ENCODE data around the gene MYOF.

DNA sequence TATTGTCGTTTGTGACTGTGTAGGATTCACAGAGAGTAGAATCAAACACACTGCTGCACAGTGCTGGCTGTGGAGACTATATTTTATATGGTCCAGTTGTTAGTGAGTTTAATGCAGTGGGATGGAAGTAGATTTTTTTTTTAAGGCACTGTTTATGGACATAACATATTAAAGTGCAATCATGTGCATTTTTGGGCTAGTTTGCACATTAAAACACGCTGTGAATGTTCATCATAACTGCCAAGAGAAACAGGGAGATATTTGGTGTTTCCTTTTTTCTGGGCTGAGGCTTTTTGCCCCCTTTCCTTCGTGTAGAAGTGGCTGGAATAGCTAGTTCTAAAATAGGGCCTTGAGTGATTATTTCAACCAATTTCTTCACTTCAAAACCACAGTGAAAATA, 139.2 kb downstream of the MYOF start:
- TF ChIP-seq, protein P1, sequence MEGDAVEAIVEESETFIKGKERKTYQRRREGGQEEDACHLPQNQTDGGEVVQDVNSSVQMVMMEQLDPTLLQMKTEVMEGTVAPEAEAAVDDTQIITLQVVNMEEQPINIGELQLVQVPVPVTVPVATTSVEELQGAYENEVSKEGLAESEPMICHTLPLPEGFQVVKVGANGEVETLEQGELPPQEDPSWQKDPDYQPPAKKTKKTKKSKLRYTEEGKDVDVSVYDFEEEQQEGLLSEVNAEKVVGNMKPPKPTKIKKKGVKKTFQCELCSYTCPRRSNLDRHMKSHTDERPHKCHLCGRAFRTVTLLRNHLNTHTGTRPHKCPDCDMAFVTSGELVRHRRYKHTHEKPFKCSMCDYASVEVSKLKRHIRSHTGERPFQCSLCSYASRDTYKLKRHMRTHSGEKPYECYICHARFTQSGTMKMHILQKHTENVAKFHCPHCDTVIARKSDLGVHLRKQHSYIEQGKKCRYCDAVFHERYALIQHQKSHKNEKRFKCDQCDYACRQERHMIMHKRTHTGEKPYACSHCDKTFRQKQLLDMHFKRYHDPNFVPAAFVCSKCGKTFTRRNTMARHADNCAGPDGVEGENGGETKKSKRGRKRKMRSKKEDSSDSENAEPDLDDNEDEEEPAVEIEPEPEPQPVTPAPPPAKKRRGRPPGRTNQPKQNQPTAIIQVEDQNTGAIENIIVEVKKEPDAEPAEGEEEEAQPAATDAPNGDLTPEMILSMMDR (conservative IDR thresholded peaks at IDR 0.05): no peak
- no peak for TF ChIP-seq ZFX (IDR thresholded peaks at IDR 0.05)

All from C4-2B (cell line).